Esophagus squamous epithelium (tissue), 4 donors: ENCODE data around the gene CCNT1.

Source experiments
- CTCF ChIP-seq, 6 experiments: fragments of 450-650 bp in 4 of 6; fragments of 200-600 bp in 2 of 6; sonication (generic) in 2 of 6; IDR thresholded peaks; one replicate each; pipeline ENCODE4 v1.5.1; 2016 to 2019; ENCODE audit warnings: antibody characterized with exemption in 6 of 6, mild to moderate bottlenecking in 4 of 6, moderate library complexity in 4 of 6
- POLR2A ChIP-seq, 4 donors: fragments of 450-650 bp; IDR thresholded peaks; one replicate each; pipeline ENCODE4 v1.6.1; 2017; ENCODE audit warnings: antibody characterized with exemption in 4 of 4, mild to moderate bottlenecking in 4 of 4, moderate library complexity in 3 of 4

GRCh38 chr12:48687592-48687991, 28.9 kb downstream of the CCNT1 start:
- TF ChIP-seq POLR2A (IDR thresholded peaks at IDR 0.05) (no peak), CTCF (IDR thresholded peaks at IDR 0.05) (no peak)
